Hematopoietic multipotent progenitor cell treated with erythropoietin and hydrocortisone succinate and interleukin-3 and kit ligand, for 17 days (in vitro differentiated cells): ENCODE measurements around the gene HSF4.
"Not testable (repeated sequence)": the region's sequence is repeated elsewhere in the genome, so short reads cannot be mapped to it uniquely, and the experiment has no call there.

ENCODE experiments used
- DNase-seq: peaks from one replicate; pipeline ENCODE4 v3.0.0-alpha.2; 2015; ENCODE audit warnings: low spot score

The HSF4 gene

GRCh38 chr16:67164599-67165061 is at the start of gene HSF4:
HSF4 (plus strand) TSS chr16:67164745; CDS start chr16:67164812, 67 bp downstream.
- no peak for DNase-seq

GRCh38 chr16:67114793-67115192 is 49.8 kb upstream of the HSF4 start:
- DNase-seq, result no peak

GRCh38 chr16:67115639-67116038 is 48.9 kb upstream of the HSF4 start:
- no peak for DNase-seq

- no peak for DNase-seq
Measured at GRCh38 chr16:67116388-67117311, 47.9 kb upstream of the HSF4 start.

GRCh38 chr16:67117716-67118115 is 46.8 kb upstream of the HSF4 start:
- DNase-seq, result no peak

- no peak for DNase-seq
Measured at GRCh38 chr16:67120025-67120424, 44.5 kb upstream of the HSF4 start.

- DNase-seq, result not testable (repeated sequence)
Measured at GRCh38 chr16:67122799-67123198, 41.7 kb upstream of the HSF4 start.

- DNase-seq, result no peak
Measured at GRCh38 chr16:67128417-67128816, 36.1 kb upstream of the HSF4 start.

GRCh38 chr16:67128887-67129286 is 35.7 kb upstream of the HSF4 start:
- no peak for DNase-seq

- no peak for DNase-seq
Measured at GRCh38 chr16:67129422-67129821, 35.1 kb upstream of the HSF4 start.

GRCh38 chr16:67137605-67138004 is 26.9 kb upstream of the HSF4 start:
- DNase-seq, result no peak

- no peak for DNase-seq
Measured at GRCh38 chr16:67141391-67141790, 23.2 kb upstream of the HSF4 start.

- no peak for DNase-seq
Measured at GRCh38 chr16:67142342-67142741, 22.2 kb upstream of the HSF4 start.

- DNase-seq, result no peak
Measured at GRCh38 chr16:67144943-67145342, 19.6 kb upstream of the HSF4 start.

- no peak for DNase-seq
Measured at GRCh38 chr16:67145746-67146145, 18.8 kb upstream of the HSF4 start.

GRCh38 chr16:67146523-67147357 is 17.8 kb upstream of the HSF4 start:
- no peak for DNase-seq

- no peak for DNase-seq
Measured at GRCh38 chr16:67147437-67148140, 17.0 kb upstream of the HSF4 start.

- DNase-seq, result no peak
Measured at GRCh38 chr16:67148221-67148620, 16.3 kb upstream of the HSF4 start.

- no peak for DNase-seq
Measured at GRCh38 chr16:67148656-67149275, 15.8 kb upstream of the HSF4 start.

GRCh38 chr16:67149276-67150046 is 15.1 kb upstream of the HSF4 start:
- no peak for DNase-seq
